ENCODE results near the gene SBNO2. TPM values are rescaled to one million over a fixed set of nuclear protein-coding genes. Genes with fewer than 3 reads are reported as not detected.

SBNO2 gene
- polyA plus RNA-seq, 1 experiment, result 9.9 TPM

DNA sequence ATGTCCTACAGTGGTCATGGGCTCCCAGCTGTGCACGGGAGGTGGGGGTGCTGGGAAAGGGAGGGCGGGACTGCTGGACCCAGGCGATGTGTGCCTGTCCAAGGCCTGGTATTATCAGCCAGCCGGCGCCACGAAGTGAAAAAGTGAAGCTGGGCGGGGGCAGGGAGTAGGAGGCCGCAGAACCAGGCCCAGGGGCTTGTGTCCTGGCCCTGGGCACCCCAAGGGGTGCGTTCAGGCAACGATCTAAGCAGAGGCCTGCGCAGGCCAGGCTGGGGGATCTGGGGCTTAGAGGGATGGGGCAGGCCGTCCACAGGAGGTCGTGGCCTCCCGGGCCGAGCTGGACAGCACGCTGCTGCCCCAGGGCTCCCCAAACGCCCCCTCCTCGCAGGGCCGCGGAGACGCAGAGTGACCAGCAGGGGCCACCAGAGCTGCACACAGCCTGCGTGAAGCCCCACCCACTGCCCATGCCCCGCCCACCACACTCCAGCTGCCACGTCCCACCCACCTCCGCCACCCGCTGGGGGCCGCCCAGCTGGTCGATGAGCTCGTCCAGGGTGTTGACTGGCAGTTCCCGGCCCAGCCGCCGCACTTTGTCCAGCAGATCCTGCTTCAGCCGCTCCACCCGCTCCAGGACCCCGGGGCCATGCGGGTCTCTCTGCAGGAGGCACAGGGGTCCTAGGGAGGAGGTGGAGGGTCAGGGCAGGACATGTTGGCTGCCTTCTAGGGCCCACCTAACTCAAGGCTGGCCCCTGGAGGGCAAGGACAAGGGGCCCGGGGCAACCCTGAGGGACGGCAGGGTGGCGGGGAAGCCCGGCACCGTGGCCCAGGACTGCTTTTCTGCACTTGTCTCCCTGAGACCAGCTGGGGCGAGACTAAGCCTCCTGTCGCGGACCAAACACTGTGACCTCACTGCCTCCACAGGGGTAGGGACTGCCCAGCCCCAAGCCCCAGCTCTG, 60.8 kb downstream of the SBNO2 start:
- Histone ChIP-seq H3K9me3 (ENCODE audit: control insufficient read depth, insufficient read depth, low read length) (peaks cover 22% of the 10 kb centered on the region; the same call in 1 of the 2 replicates), H3K4me3 (ENCODE audit: low read depth, low read length) (no peak overlapping the region), H3K27me3 (ENCODE audit: control insufficient read depth, insufficient read depth, low read length) (no peaks in the 10 kb centered on the region), H3K27ac (ENCODE audit: low read depth, low read length) (peak overlapping the region; percentile 88)
- DNase-seq (ENCODE audit: low read depth, low spot score), result peak; percentile 94
- POLR2A ChIA-PET, result interaction anchor here (0.6 to 1.5 kb wide), 14 partner anchors 8 to 156 kb away, joined by 3 to 22 read pairs (median 4); partner anchors contain the start of genes ABCA7, CIRBP and GPX4
- CTCF ChIA-PET, result interaction anchor here (0.6 to 3.6 kb wide), 27 partner anchors 10 to 328 kb away, joined by 3 to 52 read pairs (median 5); partner anchors contain the start of genes ATP5F1D and GPX4
- TF ChIP-seq, protein P1, sequence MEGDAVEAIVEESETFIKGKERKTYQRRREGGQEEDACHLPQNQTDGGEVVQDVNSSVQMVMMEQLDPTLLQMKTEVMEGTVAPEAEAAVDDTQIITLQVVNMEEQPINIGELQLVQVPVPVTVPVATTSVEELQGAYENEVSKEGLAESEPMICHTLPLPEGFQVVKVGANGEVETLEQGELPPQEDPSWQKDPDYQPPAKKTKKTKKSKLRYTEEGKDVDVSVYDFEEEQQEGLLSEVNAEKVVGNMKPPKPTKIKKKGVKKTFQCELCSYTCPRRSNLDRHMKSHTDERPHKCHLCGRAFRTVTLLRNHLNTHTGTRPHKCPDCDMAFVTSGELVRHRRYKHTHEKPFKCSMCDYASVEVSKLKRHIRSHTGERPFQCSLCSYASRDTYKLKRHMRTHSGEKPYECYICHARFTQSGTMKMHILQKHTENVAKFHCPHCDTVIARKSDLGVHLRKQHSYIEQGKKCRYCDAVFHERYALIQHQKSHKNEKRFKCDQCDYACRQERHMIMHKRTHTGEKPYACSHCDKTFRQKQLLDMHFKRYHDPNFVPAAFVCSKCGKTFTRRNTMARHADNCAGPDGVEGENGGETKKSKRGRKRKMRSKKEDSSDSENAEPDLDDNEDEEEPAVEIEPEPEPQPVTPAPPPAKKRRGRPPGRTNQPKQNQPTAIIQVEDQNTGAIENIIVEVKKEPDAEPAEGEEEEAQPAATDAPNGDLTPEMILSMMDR (IDR thresholded peaks at IDR 0.05; ENCODE audit: low read depth, low read length), result peak; percentile 83

- ChIA-PET CTCF (interaction anchor here (1.1 to 3.6 kb wide), 11 partner anchors 9 to 161 kb away, joined by 3 to 52 read pairs (median 6); partner anchors contain the start of genes ATP5F1D and GPX4), POLR2A (interaction anchor here (0.6 to 1.5 kb wide), 4 partner anchors 9 to 141 kb away, joined by 3 to 22 read pairs (median 6); partner anchors contain the start of gene GPX4)
- TF ChIP-seq, protein P1 (IDR thresholded peaks at IDR 0.05; ENCODE audit: low read depth, low read length), result no peak
- Histone ChIP-seq H3K9me3 (ENCODE audit: control insufficient read depth, insufficient read depth, low read length) (peaks cover 22% of the 10 kb centered on the region; the same call in 1 of the 2 replicates), H3K27ac (ENCODE audit: low read depth, low read length) (no peak overlapping the region), H3K27me3 (ENCODE audit: control insufficient read depth, insufficient read depth, low read length) (no peaks in the 10 kb centered on the region), H3K4me3 (ENCODE audit: low read depth, low read length) (no peak overlapping the region)
- DNase-seq (ENCODE audit: low read depth, low spot score), result no peak
These were observed 61.6 kb downstream of the SBNO2 start for GRCh38 chr19:1112268-1113029.

GRCh38 chr19:1111641-1112267, 62.3 kb downstream of the SBNO2 start:
- ChIA-PET CTCF (interaction anchor here (3.6 kb wide), 1 partner anchor 82 kb away, joined by 52 read pairs; no protein-coding TSS in a partner anchor), POLR2A (interaction anchor here (0.6 to 1.1 kb wide), 3 partner anchors 10 to 87 kb away, joined by 3 to 7 read pairs (median 7); no protein-coding TSS in a partner anchor)

More at GRCh38 chr19:1111641-1112267, 62.3 kb downstream of the SBNO2 start:
- Histone ChIP-seq H3K4me3 (ENCODE audit: low read depth, low read length) (no peak overlapping the region), H3K27ac (ENCODE audit: low read depth, low read length) (no peak overlapping the region), H3K9me3 (ENCODE audit: control insufficient read depth, insufficient read depth, low read length) (peaks cover 22% of the 10 kb centered on the region; the same call in 1 of the 2 replicates), H3K27me3 (ENCODE audit: control insufficient read depth, insufficient read depth, low read length) (no peaks in the 10 kb centered on the region)
- TF ChIP-seq, protein P1 (IDR thresholded peaks at IDR 0.05; ENCODE audit: low read depth, low read length), result no peak
- DNase-seq (ENCODE audit: low read depth, low spot score), result no peak
